Measurements from ENCODE around the gene SNAPC1.
A peak's percentile ranks its signal among the peaks of the same experiment; 100 is the strongest.

SNAPC1 gene

GRCh38 chr14:61720294-61720661 lies 41.9 kb upstream of the SNAPC1 start:
- DNase-seq (ENCODE audit: low read depth), result no peak
- H3K4me3 ChIP-seq (ENCODE audit: low read length), result no peak overlapping the region
- TF ChIP-seq CTCF (IDR thresholded peaks at IDR 0.05; ENCODE audit: insufficient read depth, low read depth, low read length, missing control alignments), result no peak

DNA sequence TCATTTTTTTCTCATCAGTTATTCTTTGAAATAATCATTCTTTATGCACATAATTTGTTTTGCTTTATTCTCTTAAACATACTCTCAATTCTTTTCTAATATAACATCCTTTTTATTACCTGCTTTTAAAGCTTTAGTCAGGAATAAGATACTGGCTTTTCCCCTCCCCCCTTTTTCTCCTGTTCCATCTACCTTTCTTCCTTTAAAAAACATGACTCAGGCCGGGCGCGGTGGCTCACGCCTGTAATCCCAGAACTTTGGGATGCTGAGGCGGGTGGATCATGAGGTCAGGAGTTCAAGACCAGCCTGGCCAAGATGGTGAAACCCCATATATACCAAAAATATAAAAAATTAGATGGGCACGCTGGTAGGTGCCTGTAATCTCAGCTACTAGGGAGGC lies 41.5 kb upstream of the SNAPC1 start:
- no peak overlapping the region for H3K4me3 ChIP-seq (ENCODE audit: low read length)
- peak; percentile 48 for DNase-seq (ENCODE audit: low read depth)
- no peak for TF ChIP-seq CTCF (IDR thresholded peaks at IDR 0.05; ENCODE audit: insufficient read depth, low read depth, low read length, missing control alignments)

- H3K4me3 ChIP-seq (ENCODE audit: low read length), result no peak overlapping the region
- no peak for TF ChIP-seq CTCF (IDR thresholded peaks at IDR 0.05; ENCODE audit: insufficient read depth, low read depth, low read length, missing control alignments)
- no peak for DNase-seq (ENCODE audit: low read depth)
Observed at GRCh38 chr14:61724133-61724532, 38.1 kb upstream of the SNAPC1 start.

DNA sequence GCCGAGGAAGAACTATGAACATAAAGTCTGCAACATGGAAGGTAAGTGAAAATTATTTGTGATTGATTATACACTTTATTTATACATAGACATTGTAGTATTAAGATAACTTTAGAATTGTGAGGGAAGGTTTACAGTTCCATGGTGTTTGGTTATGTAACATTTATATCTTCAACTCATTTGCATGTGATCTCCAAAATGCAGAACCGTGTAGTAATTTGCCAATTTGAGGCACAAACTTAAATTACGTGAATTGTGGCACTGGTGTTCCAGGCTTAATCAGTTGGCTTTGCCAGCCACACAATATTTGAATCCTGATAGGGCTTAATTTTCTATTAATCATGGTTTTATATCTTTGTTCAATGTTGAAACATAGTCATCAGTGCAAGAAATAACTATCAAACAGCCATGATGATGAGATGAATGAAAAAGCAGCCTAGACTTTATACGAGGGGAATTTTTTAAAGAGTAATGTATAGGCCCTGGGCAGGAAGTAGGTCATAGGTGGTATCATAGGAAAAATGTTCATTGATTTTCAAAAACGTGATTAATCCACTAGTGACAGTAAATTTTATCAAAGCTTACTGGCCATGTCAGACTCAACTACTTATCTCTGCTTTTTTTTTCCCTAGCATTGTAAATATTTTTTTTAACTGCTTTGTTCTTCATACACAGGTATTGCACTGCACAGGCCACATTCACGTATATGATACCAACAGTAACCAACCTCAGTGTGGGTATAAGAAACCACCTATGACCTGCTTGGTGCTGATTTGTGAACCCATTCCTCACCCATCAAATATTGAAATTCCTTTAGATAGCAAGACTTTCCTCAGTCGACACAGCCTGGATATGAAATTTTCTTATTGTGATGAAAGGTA lies 35.2 kb upstream of the SNAPC1 start:
- TF ChIP-seq CTCF (IDR thresholded peaks at IDR 0.05; ENCODE audit: insufficient read depth, low read depth, low read length, missing control alignments), result no peak
- no peak overlapping the region for H3K4me3 ChIP-seq (ENCODE audit: low read length)
- no peak for DNase-seq (ENCODE audit: low read depth)

- no peak overlapping the region for H3K4me3 ChIP-seq (ENCODE audit: low read length)
- no peak for DNase-seq (ENCODE audit: low read depth)
- TF ChIP-seq CTCF (IDR thresholded peaks at IDR 0.05; ENCODE audit: insufficient read depth, low read depth, low read length, missing control alignments), result peak; percentile 28
Observed at GRCh38 chr14:61730756-61731373, 31.4 kb upstream of the SNAPC1 start.

DNA sequence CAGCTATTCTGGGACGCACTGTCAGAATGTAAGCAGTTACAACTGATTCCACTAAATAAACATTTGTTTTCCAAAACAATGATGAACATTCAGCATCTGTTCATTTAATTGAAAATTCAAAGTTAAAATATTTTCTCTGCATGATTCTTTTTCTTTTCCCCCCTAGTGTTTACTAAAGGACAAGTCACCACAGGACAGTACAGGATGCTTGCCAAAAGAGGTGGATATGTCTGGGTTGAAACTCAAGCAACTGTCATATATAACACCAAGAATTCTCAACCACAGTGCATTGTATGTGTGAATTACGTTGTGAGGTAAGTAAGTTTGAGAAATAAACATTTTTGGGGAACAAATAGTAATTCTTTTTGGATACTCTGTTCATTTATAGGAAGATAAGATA lies 28.2 kb upstream of the SNAPC1 start:
- no peak for TF ChIP-seq CTCF (IDR thresholded peaks at IDR 0.05; ENCODE audit: insufficient read depth, low read depth, low read length, missing control alignments)
- H3K4me3 ChIP-seq (ENCODE audit: low read length), result no peak overlapping the region
- DNase-seq (ENCODE audit: low read depth), result peak; percentile 34
